CD4-positive, alpha-beta T cell treated with Interleukin-4 for 4 hours (primary cell): ENCODE measurements around the gene SLC6A7.

Source experiments
- DNase-seq: peaks from one replicate; pipeline ENCODE4 v3.0.0-alpha.2; 2020

The SLC6A7 gene

DNA sequence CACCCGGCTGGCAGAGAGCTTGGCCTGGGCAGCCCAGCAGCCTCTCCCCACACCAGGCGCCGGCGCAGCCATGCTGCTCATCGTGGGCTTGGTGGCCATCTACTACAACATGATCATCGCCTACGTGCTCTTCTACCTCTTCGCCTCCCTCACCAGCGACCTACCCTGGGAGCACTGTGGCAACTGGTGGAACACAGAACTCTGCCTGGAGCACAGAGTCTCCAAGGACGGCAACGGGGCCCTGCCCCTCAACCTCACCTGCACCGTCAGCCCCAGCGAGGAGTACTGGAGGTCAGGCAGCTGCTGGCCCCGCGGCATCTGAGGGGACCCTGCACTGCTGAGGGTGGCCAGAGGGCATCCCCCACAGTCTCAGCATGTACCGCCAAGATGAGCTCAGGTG lies 7.1 kb downstream of the SLC6A7 start:
- no peak for DNase-seq

DNA sequence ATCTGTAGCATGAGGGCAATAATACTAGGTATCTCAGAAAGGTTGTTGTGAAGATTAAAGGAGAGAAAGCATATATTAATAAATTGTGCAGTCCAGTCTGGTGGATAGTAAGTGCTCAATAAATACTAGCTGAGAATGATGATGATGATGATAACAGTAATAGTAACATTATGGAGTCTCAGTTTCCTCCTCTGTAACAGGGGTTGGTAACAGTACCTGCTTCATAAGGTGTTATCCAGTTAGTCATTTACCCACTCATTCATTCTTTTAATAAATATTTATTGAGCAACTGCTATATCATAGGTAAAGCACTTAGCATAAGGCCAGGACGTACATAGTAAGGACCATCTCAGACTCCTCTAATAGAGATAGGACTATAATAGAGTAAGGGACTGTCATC lies 7.6 kb downstream of the SLC6A7 start:
- no peak for DNase-seq

DNA sequence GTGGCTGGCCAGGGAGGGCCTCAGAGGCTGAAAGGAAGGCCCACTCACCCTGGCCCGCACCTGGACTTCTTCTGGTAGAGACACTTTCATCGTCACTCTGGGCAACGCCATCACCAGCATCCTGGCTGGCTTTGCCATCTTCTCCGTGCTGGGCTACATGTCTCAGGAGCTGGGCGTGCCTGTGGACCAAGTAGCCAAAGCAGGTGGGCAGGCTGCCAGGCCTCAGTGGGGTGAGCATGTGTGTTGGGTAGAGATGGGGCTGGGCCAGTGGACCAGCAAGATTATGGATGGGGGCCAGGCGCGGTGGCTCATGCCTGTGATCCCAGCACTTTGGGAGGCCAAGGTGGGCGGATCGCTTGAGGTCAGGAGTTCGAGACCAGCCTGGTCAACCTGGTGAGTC lies 12.6 kb downstream of the SLC6A7 start:
- no peak for DNase-seq

DNA sequence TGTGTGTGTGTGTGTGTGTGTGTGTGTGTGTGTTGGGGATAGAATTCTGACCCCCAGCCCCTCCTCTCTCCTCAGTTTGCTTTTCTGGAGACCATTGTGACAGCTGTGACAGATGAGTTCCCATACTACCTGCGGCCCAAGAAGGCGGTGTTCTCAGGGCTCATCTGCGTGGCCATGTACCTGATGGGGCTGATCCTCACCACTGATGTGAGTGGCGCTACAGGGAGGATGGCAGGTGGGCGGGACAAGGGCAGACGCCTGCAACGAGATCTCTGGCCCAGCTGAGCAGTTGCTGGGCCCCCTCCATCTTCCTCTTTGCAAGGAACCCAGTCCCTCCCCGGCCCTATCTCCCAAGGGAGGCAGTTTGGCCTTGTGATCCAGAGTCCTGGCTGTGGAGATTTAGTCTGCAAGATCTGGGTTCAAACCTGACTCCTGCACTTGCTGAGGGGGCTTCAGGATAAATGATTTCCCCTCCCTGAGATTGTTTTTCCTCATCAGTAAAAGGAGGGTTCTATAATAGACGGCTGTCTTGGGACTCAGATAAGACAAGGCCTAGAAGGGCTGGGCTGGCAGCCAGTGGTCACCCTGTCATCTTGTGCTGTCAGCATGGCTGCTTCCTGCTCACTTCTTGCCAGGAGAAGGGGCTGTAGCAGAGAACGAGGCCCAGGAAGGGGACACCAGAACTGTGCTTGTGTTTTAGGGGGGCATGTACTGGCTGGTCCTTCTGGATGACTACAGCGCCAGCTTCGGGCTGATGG lies 14.1 kb downstream of the SLC6A7 start:
- DNase-seq: no peak

DNA sequence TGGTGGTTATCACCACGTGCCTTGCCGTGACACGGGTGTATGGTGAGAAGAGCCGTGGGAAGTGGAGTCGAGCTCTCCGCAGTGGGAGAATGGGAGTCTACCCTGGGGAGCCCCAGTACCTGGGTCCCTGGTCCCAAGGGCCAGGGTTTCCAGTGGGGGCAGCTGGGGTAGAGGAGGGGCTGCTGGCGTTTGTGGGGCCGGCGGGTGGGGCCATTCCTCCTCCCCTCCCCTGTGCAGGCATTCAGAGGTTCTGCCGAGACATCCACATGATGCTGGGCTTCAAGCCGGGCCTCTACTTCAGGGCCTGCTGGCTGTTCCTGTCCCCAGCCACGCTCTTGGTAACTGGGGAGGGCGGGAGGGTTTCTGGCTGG lies 14.7 kb downstream of the SLC6A7 start:
- DNase-seq: no peak

DNA sequence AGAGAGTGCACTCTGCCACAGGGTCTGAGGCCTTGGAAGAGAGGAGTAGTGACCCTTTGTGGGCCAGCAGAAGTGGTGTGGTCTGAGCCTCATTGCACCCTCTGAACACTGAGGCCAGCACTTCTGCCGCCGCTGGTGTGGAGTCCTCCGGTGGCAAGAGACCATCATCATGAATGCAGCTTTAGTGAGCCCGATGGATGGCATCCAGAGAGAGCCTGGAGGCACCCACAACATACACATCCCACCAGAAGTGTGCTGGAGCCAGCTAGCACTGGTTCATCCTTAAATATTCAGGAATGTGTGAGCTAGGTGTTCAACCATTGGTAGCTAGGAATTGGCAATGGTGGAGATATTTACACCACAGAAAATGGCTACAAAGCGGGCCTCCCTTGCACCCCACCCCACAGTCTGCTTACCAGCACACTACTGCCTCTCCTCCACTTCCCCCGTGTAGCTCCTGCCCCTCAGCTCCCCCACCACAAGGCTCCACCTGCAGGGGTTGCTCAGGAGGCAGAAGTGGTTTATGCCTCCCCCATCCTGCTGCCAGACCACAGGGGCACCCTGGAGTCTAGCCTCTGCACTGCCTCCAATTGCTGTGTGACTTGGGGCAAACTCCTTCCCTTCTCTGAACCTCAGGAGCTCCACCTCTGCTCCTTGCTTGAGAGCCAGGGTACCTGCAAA lies 16.4 kb downstream of the SLC6A7 start:
- DNase-seq: no peak

DNA sequence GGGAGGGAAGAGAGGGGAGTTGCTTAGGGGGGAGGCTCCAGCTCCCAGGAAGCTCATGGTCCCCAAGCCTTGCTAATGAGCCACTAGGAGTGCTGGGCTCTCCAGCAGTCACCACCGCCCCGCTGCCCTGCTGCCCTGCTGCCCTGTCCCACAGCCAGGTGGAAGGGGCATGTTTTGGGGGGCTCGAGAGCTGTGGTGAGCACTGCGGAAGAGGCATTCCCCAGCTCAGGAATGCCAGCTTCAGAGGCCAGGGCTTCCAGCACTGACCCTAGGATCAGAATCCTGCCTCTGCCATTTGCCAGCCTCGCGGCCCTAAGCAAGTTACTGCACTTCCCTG lies 16.9 kb downstream of the SLC6A7 start:
- no peak for DNase-seq

DNA sequence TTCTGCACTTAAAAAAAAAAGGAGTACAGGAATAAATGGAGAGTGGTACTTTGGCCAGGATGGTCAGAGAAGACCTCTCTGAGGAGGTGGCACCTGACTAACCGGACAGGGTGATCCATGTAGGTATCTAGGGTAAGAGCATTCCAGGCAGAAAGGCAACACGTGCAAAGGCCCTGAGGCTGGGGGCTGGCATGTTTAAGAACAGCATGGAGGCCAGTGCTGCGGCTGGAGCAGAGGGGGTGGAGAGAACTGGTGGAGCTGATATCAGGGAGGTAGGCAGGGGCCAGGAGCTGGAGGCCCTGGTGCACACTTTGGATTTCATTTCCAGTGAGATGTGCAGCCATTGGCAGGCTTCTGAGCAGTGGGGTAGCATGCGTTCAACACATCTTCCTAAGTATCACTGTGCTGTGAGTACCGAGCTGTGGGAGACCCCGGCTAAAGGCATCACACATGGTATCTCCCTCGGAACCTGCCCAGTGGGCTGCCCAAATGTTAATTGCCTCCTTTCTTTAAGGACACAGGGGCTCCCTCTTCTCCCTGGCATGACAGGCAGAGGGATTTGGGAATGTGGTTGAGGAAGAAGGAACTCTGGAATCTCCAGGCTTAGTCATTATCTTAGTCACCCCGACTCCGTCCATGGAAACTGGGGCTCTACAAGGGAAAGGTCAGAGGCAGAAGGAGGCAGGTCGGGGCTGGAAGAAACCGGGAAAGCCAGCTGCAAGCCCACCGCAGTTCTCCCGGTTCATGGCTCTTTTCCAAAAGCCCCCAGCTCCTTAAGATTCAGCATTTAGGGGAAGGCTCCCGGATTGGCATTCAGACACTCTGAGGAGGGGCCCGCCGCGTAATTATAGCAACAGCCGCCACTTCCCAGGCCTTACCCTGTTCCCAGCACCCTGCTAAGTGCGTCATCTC lies 18.6 kb downstream of the SLC6A7 start:
- DNase-seq: no peak

DNA sequence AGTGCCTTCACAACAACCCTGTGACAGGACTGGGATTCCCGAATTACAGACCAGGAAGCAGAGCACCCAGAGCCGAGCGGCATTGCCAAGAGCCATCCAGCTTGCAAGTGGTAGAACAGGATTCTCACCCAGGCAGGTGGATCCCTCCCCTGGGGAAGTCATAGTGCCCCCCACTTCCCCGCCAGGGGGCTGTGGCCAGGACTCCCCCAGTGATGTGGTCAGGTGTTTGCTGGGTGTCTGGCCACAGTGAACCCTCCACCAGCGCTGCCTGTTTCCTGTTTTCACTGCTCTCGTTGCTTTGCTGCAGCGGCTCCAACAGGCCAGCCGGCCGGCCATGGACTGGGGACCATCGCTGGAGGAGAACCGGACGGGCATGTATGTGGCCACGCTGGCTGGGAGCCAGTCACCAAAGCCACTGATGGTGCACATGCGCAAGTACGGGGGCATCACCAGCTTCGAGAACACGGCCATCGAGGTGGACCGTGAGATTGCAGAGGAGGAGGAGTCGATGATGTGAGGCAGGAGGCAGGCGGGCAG lies 19.3 kb downstream of the SLC6A7 start:
- DNase-seq: no peak

DNA sequence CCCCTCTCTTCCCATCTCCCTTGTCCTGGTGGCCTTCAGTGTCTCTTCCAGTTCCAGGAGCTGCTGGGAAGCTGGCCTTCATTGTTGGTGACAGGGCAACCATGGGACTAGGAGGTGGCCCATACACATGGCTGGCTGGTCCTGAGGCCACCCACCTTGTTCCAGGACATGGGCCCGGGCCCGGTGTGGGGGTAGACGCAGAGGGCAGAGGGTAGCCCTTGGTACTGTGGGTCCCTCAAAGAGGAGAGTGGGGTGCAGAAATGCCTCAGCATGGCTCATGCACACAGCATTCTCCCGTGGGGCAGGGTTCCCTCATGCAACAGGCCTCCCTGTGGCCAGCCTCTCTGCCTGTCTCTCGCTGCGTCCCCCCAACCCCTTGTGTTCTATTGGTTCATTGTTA lies 20.8 kb downstream of the SLC6A7 start:
- DNase-seq: no peak

DNA sequence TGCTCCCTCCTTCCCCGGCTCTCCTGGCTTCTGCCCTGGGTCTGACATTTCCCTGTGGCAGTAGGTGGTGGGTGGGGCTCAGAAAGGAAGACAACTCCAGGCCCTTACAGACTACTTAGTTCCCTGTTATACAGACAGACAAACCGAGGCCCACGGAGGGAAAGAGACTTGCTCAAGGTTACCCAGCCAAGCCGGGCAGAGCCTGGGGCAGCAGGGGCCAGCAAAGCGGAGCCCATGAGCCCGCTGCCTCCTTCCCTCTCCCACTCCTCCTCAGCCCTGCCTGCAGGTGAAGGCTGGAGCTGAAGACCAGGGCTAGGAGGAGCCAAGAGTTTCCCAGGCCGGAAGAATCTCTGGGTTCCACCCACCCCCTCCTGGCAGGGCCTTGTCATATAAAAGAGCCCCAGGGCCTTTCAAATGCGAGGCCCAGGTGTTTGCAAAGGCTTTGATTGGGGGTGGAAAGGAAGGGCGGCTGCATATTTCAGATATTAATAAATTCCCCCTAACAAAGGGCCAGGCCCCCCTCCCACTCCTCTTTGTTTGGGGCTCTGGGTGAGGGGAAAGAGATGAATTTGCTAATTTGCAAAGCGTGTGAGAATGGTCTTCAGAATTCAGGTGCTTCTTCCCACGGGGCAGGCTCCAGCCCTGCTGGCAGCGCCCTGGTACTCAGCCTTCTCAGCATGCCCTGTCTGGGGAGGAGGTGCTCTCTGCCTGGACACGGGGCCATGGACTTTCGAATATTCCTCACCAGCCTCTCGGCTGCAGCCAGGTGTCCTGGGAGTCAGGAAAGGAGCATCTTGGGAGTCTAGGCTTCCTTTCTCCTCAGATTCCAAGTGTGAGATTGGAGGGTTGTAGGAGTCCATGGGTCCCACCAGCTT lies 21.5 kb downstream of the SLC6A7 start:
- no peak for DNase-seq

DNA sequence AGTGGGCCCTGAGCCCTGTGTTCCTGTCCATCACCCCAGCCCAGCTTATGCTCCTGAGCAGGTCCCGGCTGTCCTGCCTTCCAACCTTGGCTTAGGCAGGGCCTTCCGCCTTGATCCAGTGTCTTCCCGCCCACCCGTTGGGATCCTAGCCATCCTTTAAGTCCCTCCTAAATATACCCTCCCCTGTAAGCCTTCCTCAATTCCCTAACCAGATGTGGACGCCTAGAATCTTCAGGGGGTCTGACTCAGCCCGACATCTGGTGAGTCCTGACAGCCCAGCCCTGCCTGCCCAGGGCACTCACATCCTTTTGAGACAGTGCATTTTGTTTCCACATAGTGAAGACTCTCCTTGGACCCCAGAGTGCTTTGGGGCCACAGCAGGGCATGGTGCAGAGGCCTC lies 23.7 kb downstream of the SLC6A7 start:
- DNase-seq: no peak

DNA sequence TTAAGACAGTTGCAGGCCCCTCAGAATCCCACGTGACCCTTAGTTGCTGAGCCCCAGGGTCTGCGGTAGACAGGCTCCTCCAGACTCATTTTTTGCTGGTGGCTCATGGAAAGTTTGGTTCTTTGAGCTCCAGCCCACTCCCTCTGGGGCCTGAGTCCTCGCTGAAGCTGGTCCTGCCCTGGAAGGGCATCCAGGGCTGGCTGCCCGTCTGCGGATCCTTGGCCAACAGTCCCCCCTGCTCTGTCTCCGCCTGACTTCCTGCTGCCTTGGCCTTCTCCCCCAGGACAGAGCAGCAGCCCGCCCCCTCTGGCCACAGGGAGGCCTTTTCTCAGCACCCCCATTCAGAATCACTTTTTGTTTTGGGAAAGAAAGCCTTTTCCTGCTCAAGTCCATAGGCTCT lies 24.4 kb downstream of the SLC6A7 start:
- no peak for DNase-seq

DNA sequence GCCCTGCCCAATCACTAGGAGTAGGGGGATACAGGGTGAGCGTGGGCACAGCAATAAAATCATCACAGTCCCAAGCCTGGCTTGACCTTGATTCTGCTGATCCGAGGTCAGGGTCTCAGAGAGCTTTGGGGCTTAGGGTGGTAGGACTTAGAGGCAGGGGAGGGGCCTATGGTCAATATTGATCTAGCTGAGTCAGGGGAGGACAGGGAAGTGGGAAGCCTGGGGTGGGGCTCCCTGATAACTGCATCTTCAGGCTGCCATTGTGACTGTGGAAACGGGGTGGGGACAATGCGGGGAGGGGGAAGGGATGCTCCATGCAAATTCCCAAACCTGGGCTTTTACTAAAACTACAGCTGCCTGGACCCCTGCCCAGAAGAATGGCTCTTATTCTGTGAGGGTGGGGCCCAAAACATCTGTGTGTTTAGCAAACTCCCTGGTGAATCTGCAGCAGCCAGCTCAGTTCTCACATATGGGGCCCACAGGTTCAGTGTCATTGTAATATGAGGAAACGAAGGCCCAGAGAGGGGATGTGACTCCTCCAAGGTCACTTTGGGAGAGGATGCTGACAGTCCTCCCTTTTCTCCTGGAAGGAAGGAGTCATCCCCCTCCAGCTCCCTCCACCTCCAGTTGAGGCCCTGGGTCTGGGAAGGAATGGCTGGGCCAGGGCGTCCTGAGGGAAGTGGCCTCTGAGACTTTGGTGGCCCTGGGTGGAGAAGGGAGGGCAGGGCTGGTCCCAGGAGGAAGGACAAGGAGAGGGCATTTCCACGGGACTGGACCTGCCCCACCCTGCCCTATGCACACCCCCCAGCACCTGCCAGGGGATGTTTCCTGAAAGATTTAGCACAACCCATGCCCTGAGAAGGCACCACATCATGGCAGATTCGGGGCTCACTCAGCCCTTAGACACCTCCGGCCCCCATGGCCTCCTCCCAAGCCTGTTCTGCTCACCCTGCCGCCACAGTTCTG lies 26.4 kb downstream of the SLC6A7 start:
- DNase-seq: no peak

DNA sequence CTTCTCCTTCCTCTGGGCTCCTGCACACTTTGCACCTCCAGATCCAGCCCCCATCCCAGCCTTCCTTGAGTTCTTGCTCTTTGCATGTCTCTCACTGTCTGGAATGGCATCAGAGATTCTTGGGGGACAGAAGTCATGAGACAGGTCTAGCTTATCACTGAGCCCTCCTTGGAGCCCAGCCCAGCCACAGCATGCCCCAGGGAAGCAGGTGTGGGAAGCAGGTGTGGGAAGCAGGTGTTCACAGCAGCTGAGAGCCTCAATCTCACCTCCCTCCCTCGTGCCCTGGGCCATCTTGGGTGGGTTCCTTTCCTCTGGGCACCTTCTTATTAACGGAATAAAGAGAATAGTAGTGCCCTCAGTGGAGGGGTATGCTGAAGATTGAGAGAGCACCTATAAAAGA lies 27.2 kb downstream of the SLC6A7 start:
- DNase-seq: no peak

DNA sequence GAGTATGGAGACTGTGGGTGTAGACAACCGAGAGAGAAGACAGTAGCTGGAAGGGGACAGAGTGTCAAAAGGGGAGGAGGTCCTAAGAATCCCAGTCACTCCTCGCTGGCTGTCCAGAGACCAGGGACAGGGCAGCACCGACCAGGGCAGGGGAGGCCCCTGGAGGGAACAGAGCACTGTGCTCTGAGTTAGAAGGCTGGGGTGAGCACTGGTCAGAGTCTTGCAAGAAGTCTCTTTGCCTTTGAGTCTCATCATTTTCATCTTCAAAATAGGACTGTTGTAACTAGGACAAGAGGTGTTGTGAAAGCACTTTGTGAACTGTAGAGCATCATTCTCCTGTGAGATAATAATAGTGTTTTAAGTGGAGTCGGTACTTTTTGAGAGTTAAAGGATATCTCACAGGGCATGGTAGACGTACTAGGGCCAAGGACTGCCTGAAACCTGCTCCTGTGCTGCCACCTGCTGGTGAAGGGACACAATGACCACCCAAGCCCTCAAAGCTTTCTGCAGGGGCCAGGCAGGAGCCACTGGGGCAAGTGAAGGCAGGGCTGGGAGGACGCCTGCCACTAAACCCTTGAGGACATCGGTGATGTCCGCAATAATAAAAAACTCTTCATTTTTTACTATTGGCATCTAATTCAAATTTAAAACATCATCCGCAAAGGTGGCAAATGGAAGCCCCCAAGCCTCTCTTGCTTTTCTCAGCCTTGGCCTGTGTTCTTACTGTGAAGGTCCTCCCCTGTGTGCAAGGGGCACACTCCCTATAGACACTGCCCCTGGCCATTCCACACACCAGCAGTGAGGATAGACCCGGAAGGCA lies 28.2 kb downstream of the SLC6A7 start:
- DNase-seq: peak; percentile 72

DNA sequence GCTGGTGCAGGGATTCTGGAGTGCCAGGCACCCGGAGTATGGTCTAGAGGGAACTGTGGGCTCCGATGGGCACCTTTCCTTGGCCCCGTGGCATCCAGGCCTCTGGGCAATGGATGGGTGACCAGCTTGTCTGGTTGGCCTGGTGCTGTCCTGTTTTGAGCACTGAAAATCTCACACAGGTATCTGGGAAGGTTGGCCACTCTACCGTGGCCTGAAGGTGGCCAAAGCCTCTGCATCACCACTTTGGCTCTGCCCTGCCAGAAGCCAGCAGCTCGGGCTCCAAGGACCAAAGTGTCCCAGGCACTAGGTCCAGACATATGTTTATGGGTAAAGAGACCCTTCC lies 28.8 kb downstream of the SLC6A7 start:
- no peak for DNase-seq

DNA sequence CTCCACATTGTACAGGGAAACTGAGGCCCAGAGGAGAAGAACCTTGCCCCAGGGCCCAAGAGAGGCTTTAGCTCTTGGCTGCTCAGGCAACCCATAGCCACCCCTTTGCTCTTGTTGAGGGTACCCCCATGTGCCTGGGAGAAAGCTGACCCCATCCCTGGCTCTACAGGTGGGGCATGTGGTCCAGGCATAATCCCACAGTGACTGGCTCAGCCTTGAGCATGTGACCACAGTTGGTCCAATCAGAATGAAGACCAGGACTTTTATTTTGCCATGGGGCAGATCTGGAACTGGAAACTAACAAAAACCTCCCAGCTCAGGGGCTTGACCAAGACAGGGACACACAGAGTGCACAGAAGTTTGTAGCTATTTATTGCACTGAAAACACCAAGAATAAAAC lies 29.3 kb downstream of the SLC6A7 start:
- no peak for DNase-seq

DNA sequence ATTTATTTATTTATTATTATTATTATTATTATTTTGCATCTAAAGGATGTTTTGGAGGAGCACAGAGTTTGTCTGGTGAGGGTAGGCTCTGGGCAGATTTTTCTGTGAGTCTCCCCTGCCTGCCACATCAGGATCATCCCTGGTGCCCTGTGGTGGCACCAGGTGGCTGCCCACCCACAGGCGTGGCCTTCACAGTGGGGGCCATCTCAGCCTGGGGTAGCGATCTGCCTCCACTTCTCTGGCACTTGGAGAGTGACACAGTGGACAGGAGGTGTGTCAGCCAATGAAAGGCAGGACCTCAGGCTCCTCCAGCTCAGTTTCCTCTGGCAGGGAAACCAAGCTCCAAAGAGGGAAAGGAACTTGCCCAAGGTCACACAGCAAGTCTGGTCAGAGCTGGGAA lies 30.0 kb downstream of the SLC6A7 start:
- no peak for DNase-seq

DNA sequence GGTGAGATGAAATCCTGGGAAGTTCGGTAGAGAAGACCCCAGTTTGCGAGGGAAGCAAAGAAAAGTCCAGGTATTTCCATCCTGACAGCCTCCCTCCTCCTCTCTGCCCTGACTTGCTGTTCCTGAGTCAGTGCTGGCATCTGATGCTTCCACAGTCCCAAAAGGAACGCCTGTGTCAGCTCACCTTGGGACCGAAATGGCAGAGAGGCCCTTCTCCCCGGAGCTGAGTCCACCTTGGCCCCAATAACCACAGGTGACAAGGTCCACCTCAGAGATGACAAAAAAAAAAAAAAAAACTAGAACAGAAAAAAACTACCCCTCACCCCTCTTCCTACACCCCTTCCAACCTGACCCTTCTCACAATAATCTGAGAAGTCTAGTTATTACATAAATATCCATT lies 31.6 kb downstream of the SLC6A7 start:
- no peak for DNase-seq

DNA sequence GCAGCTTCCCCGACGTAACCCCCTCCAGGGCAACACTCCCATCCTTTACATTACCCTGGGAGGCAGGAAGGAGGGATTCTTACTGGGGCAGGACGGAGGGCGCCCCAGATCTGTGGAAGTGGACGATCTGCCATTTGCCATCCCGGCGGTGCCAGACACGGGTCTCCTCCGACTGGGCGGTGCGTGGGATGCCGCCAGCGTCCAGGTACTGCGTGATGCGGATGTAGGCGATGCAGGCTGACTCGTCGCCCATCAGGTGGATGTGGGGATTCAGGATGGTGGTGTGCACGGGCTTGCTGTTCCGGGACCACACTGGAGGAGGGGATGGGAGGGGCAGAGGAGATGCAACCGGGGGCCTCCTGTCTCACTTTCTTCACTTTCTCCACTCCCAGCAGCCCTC lies 33.0 kb downstream of the SLC6A7 start:
- no peak for DNase-seq
